ENCODE measurements around the gene NMNAT2.
"Not testable (repeated sequence)": the region's sequence is repeated elsewhere in the genome, so short reads cannot be mapped to it uniquely, and the experiment has no call there.

Gene NMNAT2

GRCh38 chr1:183251101-183251958 lies 166.8 kb downstream of the NMNAT2 start:
- DNase-seq: no peak

- DNase-seq: no peak
These were observed 168.2 kb downstream of the NMNAT2 start for GRCh38 chr1:183249941-183250452.

GRCh38 chr1:183248989-183249691 lies 169.0 kb downstream of the NMNAT2 start:
- no peak for DNase-seq

- DNase-seq: no peak
These were observed 170.2 kb downstream of the NMNAT2 start for GRCh38 chr1:183247931-183248330.

- DNase-seq: no peak
These were observed 170.7 kb downstream of the NMNAT2 start for GRCh38 chr1:183247484-183247883.

GRCh38 chr1:183247066-183247465 lies 171.1 kb downstream of the NMNAT2 start:
- DNase-seq: no peak

GRCh38 chr1:183246436-183246835 lies 171.7 kb downstream of the NMNAT2 start:
- DNase-seq: no peak

- DNase-seq: no peak
These were observed 172.8 kb downstream of the NMNAT2 start for GRCh38 chr1:183245357-183245756.

- DNase-seq: no peak
These were observed 173.7 kb downstream of the NMNAT2 start for GRCh38 chr1:183244466-183244865.

- DNase-seq: peak; percentile 13 to 36
These were observed 174.8 kb downstream of the NMNAT2 start for GRCh38 chr1:183243161-183244050.

GRCh38 chr1:183242556-183242955 lies 175.6 kb downstream of the NMNAT2 start:
- DNase-seq: no peak

- no peak for DNase-seq
These were observed 176.7 kb downstream of the NMNAT2 start for GRCh38 chr1:183241471-183241870.

GRCh38 chr1:183240853-183241252 lies 177.3 kb downstream of the NMNAT2 start:
- not testable (repeated sequence) for DNase-seq

- DNase-seq: no peak
These were observed 177.7 kb downstream of the NMNAT2 start for GRCh38 chr1:183240526-183240825.

- no peak for DNase-seq
These were observed 178.2 kb downstream of the NMNAT2 start for GRCh38 chr1:183239793-183240525.

- DNase-seq: no peak
These were observed 178.9 kb downstream of the NMNAT2 start for GRCh38 chr1:183239220-183239742.

GRCh38 chr1:183238071-183238470 lies 180.1 kb downstream of the NMNAT2 start:
- no peak for DNase-seq

- no peak for DNase-seq
These were observed 181.1 kb downstream of the NMNAT2 start for GRCh38 chr1:183237046-183237445.

GRCh38 chr1:183236158-183236725 lies 181.9 kb downstream of the NMNAT2 start:
- no peak for DNase-seq

- DNase-seq: no peak
These were observed 182.7 kb downstream of the NMNAT2 start for GRCh38 chr1:183235503-183235902.

GRCh38 chr1:183234660-183235476 lies 183.3 kb downstream of the NMNAT2 start:
- no peak for DNase-seq

All from AML-193 (cell line).